NB4 (cell line): ENCODE results near the gene MIAT.
"Not testable (repeated sequence)": the region's sequence is repeated elsewhere in the genome, so short reads cannot be mapped to it uniquely, and the experiment has no call there.

Source experiments
- DNase-seq: peaks from one replicate; pipeline ENCODE4 v3.0.0; 2010; ENCODE audit warnings: low read depth
- H3K4me3 ChIP-seq: one replicate; pipeline ENCODE4 v1.5.1; 2011; ENCODE audit warnings: mild to moderate bottlenecking, low read depth, low read length, moderate library complexity
- MAX ChIP-seq: IDR thresholded peaks from 2 replicates; pipeline ENCODE4 v1.6.1; 2011; ENCODE audit warnings: low read depth, low read length
- MYC ChIP-seq: IDR thresholded peaks from 2 replicates; pipeline ENCODE4 v1.6.1; 2011; ENCODE audit warnings: low read depth, low read length
- POLR2A ChIP-seq: IDR thresholded peaks from 2 replicates; pipeline ENCODE4 v1.6.1; 2011; ENCODE audit warnings: mild to moderate bottlenecking; ENCODE audit not compliant: insufficient read length; ENCODE audit errors: extremely low read depth
- TF ChIP-seq, protein P1 (sequence below): IDR thresholded peaks from one replicate; pipeline ENCODE4 v1.5.1; 2012; ENCODE audit warnings: low read depth, low read length

MIAT gene

GRCh38 chr22:26612652-26613051, 44.7 kb upstream of the MIAT start:
- TF ChIP-seq, protein P1, sequence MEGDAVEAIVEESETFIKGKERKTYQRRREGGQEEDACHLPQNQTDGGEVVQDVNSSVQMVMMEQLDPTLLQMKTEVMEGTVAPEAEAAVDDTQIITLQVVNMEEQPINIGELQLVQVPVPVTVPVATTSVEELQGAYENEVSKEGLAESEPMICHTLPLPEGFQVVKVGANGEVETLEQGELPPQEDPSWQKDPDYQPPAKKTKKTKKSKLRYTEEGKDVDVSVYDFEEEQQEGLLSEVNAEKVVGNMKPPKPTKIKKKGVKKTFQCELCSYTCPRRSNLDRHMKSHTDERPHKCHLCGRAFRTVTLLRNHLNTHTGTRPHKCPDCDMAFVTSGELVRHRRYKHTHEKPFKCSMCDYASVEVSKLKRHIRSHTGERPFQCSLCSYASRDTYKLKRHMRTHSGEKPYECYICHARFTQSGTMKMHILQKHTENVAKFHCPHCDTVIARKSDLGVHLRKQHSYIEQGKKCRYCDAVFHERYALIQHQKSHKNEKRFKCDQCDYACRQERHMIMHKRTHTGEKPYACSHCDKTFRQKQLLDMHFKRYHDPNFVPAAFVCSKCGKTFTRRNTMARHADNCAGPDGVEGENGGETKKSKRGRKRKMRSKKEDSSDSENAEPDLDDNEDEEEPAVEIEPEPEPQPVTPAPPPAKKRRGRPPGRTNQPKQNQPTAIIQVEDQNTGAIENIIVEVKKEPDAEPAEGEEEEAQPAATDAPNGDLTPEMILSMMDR: no peak
- TF ChIP-seq POLR2A (no peak), MAX (no peak), MYC (no peak)
- no peak overlapping the region for H3K4me3 ChIP-seq
- no peak for DNase-seq

DNA sequence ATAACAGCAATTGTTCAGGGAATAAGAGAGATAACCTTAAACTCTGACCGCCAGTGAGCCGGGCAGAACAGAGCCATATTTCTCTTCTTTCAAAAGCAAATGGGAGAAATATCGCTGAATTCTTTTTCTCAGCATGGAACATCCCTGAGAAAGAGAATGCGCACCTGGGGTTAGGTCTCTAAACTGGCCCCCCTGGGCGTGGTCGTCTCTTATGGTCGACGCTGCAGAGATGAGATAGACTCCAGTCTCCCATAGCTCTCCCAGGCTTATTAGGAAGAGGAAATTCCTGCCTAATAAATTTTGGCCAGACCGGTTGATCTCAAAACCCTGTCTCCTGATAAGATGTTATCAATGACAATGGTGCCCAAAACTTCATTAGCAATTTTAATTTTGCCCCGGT, 43.6 kb upstream of the MIAT start:
- DNase-seq: not testable (repeated sequence)

DNA sequence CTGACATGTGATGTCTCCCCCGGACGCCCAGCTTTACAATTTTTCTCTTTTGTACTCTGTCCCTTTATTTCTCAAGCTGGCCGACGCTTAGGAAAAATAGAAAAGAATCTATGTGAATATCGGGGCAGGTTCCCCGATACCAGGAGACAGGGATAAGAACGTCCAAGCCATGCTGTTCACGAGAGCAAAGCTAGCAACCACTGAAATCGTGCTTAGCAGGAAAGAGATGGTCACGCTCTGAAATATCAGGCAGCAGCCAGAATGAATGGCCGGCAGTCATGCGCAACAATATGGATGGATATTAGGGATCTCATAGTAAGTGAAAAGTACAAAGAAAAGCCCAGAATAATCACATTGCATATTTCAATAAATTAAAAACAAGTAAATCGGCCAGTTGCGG, 43.1 kb upstream of the MIAT start:
- TF ChIP-seq, protein P1: no peak
- TF ChIP-seq MYC (no peak), MAX (no peak), POLR2A (no peak)
- no peak for DNase-seq
- no peak overlapping the region for H3K4me3 ChIP-seq

More for the DNA sequence above, 43.6 kb upstream of the MIAT start:
- H3K4me3 ChIP-seq: not testable (repeated sequence)

DNA sequence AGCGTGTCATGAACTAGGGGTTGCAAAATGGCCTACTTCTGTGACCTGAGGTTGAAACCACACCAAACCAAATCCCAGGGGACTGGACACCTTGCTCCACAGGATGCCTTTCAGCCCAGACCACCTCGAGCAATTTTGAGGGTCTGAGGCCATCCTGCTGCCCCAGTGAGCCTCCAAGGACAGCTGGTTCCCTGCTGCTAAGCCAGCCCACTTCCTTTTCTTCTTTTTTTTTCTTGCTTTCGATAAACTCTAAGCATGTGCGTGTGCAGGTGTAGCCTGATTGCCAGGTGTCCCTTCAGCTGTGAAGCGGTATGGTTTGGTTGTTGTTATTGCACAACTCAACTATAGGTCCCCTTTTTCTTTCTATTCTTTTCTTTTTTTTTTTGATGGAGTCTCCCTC, 42.2 kb upstream of the MIAT start:
- no peak overlapping the region for H3K4me3 ChIP-seq
- no peak for TF ChIP-seq MAX
- TF ChIP-seq, protein P1: no peak
- no peak for TF ChIP-seq MYC
- TF ChIP-seq POLR2A: no peak
- no peak for DNase-seq

DNA sequence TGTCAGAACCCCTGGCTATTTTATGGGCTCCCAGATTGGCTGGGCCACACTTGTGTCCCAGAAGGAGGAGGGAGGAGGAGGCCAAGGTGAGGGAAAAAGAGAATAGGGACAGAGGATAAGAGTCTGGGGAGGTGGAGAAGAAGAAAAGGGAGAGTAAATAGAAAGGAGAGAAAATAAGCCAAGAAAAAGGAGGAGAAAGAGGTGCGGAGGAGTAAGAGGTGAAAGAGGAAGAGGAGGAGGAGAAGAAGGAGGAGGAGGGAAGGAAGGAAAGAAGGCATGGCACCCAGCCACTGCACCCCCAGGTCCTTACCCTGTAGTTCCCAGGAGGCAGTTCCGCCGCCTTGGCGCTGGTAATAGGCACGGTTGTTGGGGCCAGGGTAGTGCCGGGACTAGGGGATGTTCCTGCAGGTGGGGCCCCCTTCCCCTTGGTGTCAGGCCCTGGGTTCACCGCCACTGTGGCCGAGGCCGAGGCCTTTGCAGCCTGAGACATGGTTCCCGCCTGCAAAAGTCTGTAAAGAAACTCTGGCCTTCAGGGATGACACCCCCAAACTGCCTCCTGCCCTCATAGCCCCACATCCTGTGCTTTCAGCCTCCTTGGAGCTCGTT, 41.5 kb upstream of the MIAT start:
- TF ChIP-seq, protein P1: no peak
- TF ChIP-seq MYC: no peak
- no peak for TF ChIP-seq MAX
- TF ChIP-seq POLR2A: no peak
- no peak overlapping the region for H3K4me3 ChIP-seq
- DNase-seq: no peak

- no peak overlapping the region for H3K4me3 ChIP-seq
- no peak for DNase-seq
- TF ChIP-seq MAX (no peak), MYC (no peak), POLR2A (no peak)
- TF ChIP-seq, protein P1: no peak
Measured at GRCh38 chr22:26616650-26617049, 40.7 kb upstream of the MIAT start.
